ENCODE data around the gene PCIF1. TPM values are rescaled to one million over a fixed set of nuclear protein-coding genes. Genes with fewer than 3 reads are reported as not detected.

The PCIF1 gene
- total RNA-seq, 4 donors from 2014 or later = 20.7 to 39.2 (median 24.8) TPM

- no peak for TF ChIP-seq CTCF (IDR thresholded peaks at IDR 0.05; ENCODE audit: low read depth)
Measured at GRCh38 chr20:45913116-45913515, 21.4 kb upstream of the PCIF1 start.

GRCh38 chr20:45917790-45918141, 16.7 kb upstream of the PCIF1 start:
- no peak for TF ChIP-seq CTCF (IDR thresholded peaks at IDR 0.05; ENCODE audit: low read depth)

GRCh38 chr20:45918182-45918737, 16.2 kb upstream of the PCIF1 start:
- TF ChIP-seq CTCF (IDR thresholded peaks at IDR 0.05; ENCODE audit: low read depth) = no peak

GRCh38 chr20:45918779-45919537, 15.5 kb upstream of the PCIF1 start:
- TF ChIP-seq CTCF (IDR thresholded peaks at IDR 0.05; ENCODE audit: low read depth) = no peak

GRCh38 chr20:45919542-45920399, 14.7 kb upstream of the PCIF1 start:
- no peak for TF ChIP-seq CTCF (IDR thresholded peaks at IDR 0.05; ENCODE audit: low read depth)

- TF ChIP-seq CTCF (IDR thresholded peaks at IDR 0.05; ENCODE audit: low read depth) = no peak
Measured at GRCh38 chr20:45920462-45921336, 13.8 kb upstream of the PCIF1 start.
